ENCODE data around the gene TP53BP2. TPM values are rescaled to one million over a fixed set of nuclear protein-coding genes. Genes with fewer than 3 reads are reported as not detected.
"Not testable (repeated sequence)": the region's sequence is repeated elsewhere in the genome, so short reads cannot be mapped to it uniquely, and the experiment has no call there.

The TP53BP2 gene, protein sequence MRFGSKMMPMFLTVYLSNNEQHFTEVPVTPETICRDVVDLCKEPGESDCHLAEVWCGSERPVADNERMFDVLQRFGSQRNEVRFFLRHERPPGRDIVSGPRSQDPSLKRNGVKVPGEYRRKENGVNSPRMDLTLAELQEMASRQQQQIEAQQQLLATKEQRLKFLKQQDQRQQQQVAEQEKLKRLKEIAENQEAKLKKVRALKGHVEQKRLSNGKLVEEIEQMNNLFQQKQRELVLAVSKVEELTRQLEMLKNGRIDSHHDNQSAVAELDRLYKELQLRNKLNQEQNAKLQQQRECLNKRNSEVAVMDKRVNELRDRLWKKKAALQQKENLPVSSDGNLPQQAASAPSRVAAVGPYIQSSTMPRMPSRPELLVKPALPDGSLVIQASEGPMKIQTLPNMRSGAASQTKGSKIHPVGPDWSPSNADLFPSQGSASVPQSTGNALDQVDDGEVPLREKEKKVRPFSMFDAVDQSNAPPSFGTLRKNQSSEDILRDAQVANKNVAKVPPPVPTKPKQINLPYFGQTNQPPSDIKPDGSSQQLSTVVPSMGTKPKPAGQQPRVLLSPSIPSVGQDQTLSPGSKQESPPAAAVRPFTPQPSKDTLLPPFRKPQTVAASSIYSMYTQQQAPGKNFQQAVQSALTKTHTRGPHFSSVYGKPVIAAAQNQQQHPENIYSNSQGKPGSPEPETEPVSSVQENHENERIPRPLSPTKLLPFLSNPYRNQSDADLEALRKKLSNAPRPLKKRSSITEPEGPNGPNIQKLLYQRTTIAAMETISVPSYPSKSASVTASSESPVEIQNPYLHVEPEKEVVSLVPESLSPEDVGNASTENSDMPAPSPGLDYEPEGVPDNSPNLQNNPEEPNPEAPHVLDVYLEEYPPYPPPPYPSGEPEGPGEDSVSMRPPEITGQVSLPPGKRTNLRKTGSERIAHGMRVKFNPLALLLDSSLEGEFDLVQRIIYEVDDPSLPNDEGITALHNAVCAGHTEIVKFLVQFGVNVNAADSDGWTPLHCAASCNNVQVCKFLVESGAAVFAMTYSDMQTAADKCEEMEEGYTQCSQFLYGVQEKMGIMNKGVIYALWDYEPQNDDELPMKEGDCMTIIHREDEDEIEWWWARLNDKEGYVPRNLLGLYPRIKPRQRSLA
- total RNA-seq = 10 to 100 TPM; 28.3 to 34.5 TPM

DNA sequence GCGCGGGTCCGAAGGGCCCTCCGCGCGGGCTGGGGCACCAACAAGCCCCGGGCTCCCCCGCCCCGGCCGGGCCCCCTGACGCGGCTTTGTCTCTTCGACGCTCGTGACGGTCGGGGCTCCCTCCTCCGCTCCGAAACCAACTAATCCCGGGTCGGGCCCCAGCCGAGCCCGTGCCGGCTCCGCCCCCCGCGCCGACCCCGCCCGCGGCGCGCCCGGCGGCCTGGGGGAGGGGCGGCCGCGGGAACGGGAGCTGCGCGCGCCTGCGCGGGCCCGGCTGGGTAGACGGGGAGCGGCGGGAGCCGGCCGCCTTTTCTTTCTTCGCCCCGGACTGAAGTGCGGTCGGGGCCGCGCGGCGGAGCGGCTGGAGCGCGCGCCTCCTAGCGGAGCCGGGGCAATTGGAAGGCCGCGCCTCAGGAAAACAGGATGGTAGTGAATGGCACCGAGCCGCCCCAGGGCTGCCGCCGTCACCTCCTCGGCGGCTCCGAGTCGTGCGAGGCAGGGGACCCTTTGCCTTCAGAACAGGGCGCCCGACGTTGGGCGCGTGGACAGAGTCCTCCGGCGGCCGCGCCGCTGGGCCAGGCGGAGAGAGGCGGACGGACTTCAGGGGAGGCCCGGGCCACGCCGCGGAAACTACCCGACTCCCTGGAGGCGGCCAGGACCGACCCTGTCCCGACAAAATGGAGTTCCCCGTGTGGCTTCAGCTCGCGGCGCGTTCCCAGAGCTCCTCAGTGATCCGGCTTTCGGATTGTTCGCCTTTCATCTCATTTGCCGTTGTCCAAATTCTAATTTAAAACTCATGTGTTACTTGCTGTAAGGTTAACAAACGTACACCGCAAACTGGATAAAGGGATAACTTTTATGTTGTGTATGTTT, at the start of gene TP53BP2:
TSS of gene TP53BP2 (minus strand) at position 138 of the 873 bp plus-strand sequence. CDS start 267 bp downstream, outside the sequence.
- Mint-ChIP-seq H3K4me3 (peak within 1 kb of the TSS; percentile 97), H3K36me3 (ENCODE audit: low read depth) (peaks cover 10% of the 10 kb centered on the region), H3K4me1 (ENCODE audit: low read depth) (peaks cover 37% of the 10 kb centered on the region), H3K27me3 (no peaks in the 10 kb centered on the region), H3K27ac (peak within 1 kb of the TSS; percentile 99), H3K9me3 (no peaks in the 10 kb centered on the region)
- DNase-seq (peak; percentile 88), ATAC-seq (peak; percentile 84)
- ChIA-PET CTCF (interaction anchor here (0.6 to 4.4 kb wide), 8 partner anchors 11 to 147 kb away, joined by 3 to 22 read pairs (median 6); no protein-coding TSS in a partner anchor), POLR2A (interaction anchor here (0.6 to 6.5 kb wide), 15 partner anchors 11 to 373 kb away, joined by 3 to 83 read pairs (median 5); partner anchors contain the start of gene CAPN2)
- intact Hi-C loops (cut with micrococcal nuclease) = no loop called here
- TF ChIP-seq, protein P1, sequence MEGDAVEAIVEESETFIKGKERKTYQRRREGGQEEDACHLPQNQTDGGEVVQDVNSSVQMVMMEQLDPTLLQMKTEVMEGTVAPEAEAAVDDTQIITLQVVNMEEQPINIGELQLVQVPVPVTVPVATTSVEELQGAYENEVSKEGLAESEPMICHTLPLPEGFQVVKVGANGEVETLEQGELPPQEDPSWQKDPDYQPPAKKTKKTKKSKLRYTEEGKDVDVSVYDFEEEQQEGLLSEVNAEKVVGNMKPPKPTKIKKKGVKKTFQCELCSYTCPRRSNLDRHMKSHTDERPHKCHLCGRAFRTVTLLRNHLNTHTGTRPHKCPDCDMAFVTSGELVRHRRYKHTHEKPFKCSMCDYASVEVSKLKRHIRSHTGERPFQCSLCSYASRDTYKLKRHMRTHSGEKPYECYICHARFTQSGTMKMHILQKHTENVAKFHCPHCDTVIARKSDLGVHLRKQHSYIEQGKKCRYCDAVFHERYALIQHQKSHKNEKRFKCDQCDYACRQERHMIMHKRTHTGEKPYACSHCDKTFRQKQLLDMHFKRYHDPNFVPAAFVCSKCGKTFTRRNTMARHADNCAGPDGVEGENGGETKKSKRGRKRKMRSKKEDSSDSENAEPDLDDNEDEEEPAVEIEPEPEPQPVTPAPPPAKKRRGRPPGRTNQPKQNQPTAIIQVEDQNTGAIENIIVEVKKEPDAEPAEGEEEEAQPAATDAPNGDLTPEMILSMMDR (IDR thresholded peaks at IDR 0.05) = peak; percentile 29

DNA sequence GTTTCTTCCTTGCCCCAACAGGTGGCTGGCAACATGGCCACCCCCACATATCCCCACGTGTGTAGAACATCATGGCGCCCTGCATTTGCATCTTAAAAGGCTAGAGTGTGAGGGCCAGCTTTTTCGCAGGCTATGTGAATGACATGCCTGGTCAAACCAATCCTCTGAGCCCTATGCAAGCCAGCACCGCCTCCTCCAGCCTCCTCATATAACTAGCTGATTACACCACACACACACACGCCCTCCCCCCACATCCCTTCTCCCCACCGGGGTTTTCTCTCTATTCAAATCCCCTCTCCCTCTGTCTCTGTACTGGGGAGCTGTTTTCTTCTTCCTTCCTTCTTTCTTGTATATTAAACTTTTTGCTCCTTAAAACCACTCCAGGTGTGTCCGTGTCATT, 44.7 kb upstream of the TP53BP2 start:
- CTCF ChIA-PET, H3K4me3 Mint-ChIP-seq: not testable (repeated sequence)

DNA sequence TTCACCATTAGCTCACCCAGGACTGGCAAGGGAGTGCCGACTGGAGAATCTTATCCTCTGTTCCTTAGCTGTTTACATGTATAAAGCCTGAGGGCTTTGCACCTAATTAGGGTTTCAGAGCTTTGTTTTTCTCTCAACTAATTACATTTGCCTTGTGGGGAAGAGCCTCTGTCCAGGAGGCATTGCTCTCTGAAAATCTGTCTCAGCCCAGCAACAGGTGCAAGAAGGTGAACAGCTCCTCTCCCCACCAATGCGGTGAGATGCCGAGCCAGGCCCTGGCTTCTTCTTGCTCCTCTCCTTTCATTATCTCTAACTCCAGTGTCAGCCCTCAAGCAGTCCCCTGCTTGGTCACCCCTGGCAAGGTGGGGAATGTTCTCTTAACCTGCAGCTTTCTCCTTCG, 43.6 kb upstream of the TP53BP2 start:
- DNase-seq; H3K4me1 Mint-ChIP-seq (ENCODE audit: low read depth); H3K36me3 Mint-ChIP-seq (ENCODE audit: low read depth); H3K27ac Mint-ChIP-seq; H3K4me3 Mint-ChIP-seq; intact Hi-C loops (cut with micrococcal nuclease); ATAC-seq; H3K9me3 Mint-ChIP-seq; H3K27me3 Mint-ChIP-seq; POLR2A ChIA-PET; CTCF ChIA-PET: not testable (repeated sequence)

More for the DNA sequence above, 44.7 kb upstream of the TP53BP2 start:
- DNase-seq; H3K9me3 Mint-ChIP-seq; H3K4me1 Mint-ChIP-seq (ENCODE audit: low read depth); POLR2A ChIA-PET; intact Hi-C loops (cut with micrococcal nuclease); H3K27ac Mint-ChIP-seq; H3K36me3 Mint-ChIP-seq (ENCODE audit: low read depth); ATAC-seq; H3K27me3 Mint-ChIP-seq: not testable (repeated sequence)

DNA sequence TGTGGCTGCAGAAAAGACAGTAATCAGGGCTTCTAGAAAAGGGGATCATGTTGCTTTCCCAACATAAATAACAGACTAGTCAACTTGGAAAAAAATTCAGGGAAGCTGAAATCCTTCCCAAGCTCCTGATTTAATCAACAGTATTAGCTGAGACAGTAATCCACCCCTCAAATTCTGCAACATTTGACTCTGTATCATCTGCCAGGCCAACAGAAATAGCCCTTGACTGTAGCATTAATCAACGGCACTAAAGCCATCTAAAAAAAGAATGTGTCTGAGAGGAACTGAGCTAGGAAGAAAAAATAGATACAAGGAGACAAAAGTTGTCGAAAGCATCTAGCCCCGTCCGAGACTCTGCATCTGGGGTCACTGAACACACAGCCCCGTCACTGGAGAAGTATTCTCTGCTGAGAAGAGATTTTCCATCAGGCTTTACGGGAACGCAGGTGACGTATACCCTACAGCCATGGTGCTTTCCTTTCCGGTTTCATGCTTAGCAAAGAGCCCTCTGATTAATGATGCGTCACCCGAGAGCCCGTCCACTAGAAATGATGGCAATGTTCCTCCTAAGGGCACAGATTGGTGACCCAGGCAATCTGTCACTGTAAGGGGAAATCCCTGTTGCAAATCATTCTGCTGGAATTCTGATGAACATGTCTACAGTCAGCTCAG, 42.1 kb upstream of the TP53BP2 start:
- intact Hi-C loops (cut with micrococcal nuclease) = no loop called here
- H3K27me3 Mint-ChIP-seq = no peaks in the 10 kb centered on the region
- no peak overlapping the region for H3K27ac Mint-ChIP-seq
- POLR2A ChIA-PET = no interaction called here
- ATAC-seq (no peak), DNase-seq (no peak)
- H3K9me3 Mint-ChIP-seq = no peaks in the 10 kb centered on the region
- CTCF ChIA-PET = no interaction called here
- H3K4me1 Mint-ChIP-seq (ENCODE audit: low read depth) = no peaks in the 10 kb centered on the region
- no peak overlapping the region for H3K4me3 Mint-ChIP-seq
- H3K36me3 Mint-ChIP-seq (ENCODE audit: low read depth) = no peaks in the 10 kb centered on the region
- TF ChIP-seq, protein P1 (IDR thresholded peaks at IDR 0.05) = no peak

DNA sequence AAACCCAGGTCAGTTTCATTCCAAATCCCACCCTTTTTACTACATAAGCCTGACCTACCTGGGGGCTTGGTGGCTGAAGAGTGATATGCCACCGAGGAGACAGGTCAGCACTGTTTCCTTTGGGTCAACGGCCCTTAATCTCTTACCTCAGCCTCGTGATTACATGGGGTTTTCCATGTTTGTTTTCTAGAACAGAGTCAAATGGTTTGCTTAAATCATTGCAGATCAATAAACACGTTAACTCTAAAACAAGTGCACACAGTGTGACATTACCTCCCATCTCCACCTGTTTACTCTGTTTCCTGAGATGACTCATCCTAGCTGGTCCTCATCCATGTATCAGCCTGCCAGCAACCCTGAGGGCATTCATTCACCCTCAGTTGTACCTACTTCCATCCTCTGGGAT, 40.8 kb upstream of the TP53BP2 start:
- intact Hi-C loops (cut with micrococcal nuclease) = no loop called here
- DNase-seq = no peak
- CTCF ChIA-PET = no interaction called here
- no peak overlapping the region for H3K4me3 Mint-ChIP-seq
- TF ChIP-seq, protein P1 (IDR thresholded peaks at IDR 0.05) = no peak
- no peak overlapping the region for H3K27ac Mint-ChIP-seq
- H3K36me3 Mint-ChIP-seq (ENCODE audit: low read depth) = no peaks in the 10 kb centered on the region
- no peaks in the 10 kb centered on the region for H3K9me3 Mint-ChIP-seq
- H3K27me3 Mint-ChIP-seq = no peaks in the 10 kb centered on the region
- no peak for ATAC-seq
- H3K4me1 Mint-ChIP-seq (ENCODE audit: low read depth) = no peaks in the 10 kb centered on the region
- POLR2A ChIA-PET = interaction anchor here (1.5 kb wide), 1 partner anchor 40 kb away, joined by 3 read pairs; no protein-coding TSS in a partner anchor

Data from activated CD8-positive, alpha-beta T cell treated with anti-CD3 and anti-CD28 coated beads for 36 hours (primary cell).